Adipocyte (in vitro differentiated cells): ENCODE data around the gene NUP58.

Source experiments
- DNase-seq: peaks from one replicate; pipeline ENCODE4 v3.0.0-alpha.2; 2015; ENCODE audit warnings: low read depth
- H3K27me3 ChIP-seq: replicated peaks from 2 replicates; pipeline ENCODE4 v1.7.0; 2013; ENCODE audit warnings: mild to moderate bottlenecking, low read length, moderate library complexity; ENCODE audit not compliant: control insufficient read depth, insufficient read depth
- H3K36me3 ChIP-seq: 2 replicates; pipeline ENCODE4 v1.7.0; 2013; ENCODE audit warnings: low read length, mild to moderate bottlenecking, moderate library complexity; ENCODE audit not compliant: control insufficient read depth, insufficient read depth, severe bottlenecking
- H3K4me1 ChIP-seq: 2 replicates; pipeline ENCODE4 v1.7.0; 2013; ENCODE audit warnings: mild to moderate bottlenecking, low read length, moderate library complexity; ENCODE audit not compliant: control insufficient read depth, insufficient read depth
- H3K4me3 ChIP-seq: 2 replicates; pipeline ENCODE4 v1.7.0; 2013; ENCODE audit warnings: mild to moderate bottlenecking, low read length, moderate library complexity
- H3K9ac ChIP-seq: 2 replicates; pipeline ENCODE4 v1.7.0; 2013; ENCODE audit warnings: mild to moderate bottlenecking, low read length, moderate library complexity
- H3K9me3 ChIP-seq: 2 replicates; pipeline ENCODE4 v1.7.0; 2013; ENCODE audit warnings: mild to moderate bottlenecking, low read length, moderate library complexity; ENCODE audit not compliant: control insufficient read depth

NUP58 gene

GRCh38 chr13:25379011-25379410, 77.6 kb downstream of the NUP58 start:
- H3K9ac ChIP-seq, result no peak overlapping the region
- peaks cover 37% of the 10 kb centered on the region for H3K27me3 ChIP-seq
- no peaks in the 10 kb centered on the region for H3K4me1 ChIP-seq
- no peak for DNase-seq
- H3K36me3 ChIP-seq, result no peaks in the 10 kb centered on the region
- no peaks in the 10 kb centered on the region for H3K9me3 ChIP-seq
- H3K4me3 ChIP-seq, result no peak overlapping the region

GRCh38 chr13:25380082-25380481, 78.7 kb downstream of the NUP58 start:
- Histone ChIP-seq H3K9me3 (no peaks in the 10 kb centered on the region), H3K4me3 (no peak overlapping the region), H3K36me3 (no peaks in the 10 kb centered on the region), H3K27me3 (peaks cover 27% of the 10 kb centered on the region), H3K9ac (no peak overlapping the region), H3K4me1 (no peaks in the 10 kb centered on the region)
- no peak for DNase-seq

- H3K27me3 ChIP-seq, result peaks cover 23% of the 10 kb centered on the region
- DNase-seq, result no peak
- H3K4me3 ChIP-seq, result no peak overlapping the region
- no peaks in the 10 kb centered on the region for H3K4me1 ChIP-seq
- H3K9ac ChIP-seq, result no peak overlapping the region
- no peaks in the 10 kb centered on the region for H3K9me3 ChIP-seq
- H3K36me3 ChIP-seq, result no peaks in the 10 kb centered on the region
Observed at GRCh38 chr13:25380741-25381324, 79.4 kb downstream of the NUP58 start.

- Histone ChIP-seq H3K4me3 (no peak overlapping the region), H3K9ac (no peak overlapping the region), H3K4me1 (no peaks in the 10 kb centered on the region), H3K9me3 (no peaks in the 10 kb centered on the region), H3K36me3 (no peaks in the 10 kb centered on the region), H3K27me3 (peaks cover 6% of the 10 kb centered on the region)
- no peak for DNase-seq
Observed at GRCh38 chr13:25384758-25385410, 83.5 kb downstream of the NUP58 start.

GRCh38 chr13:25391932-25392331, 90.5 kb downstream of the NUP58 start:
- no peak for DNase-seq
- Histone ChIP-seq H3K4me1 (no peaks in the 10 kb centered on the region), H3K4me3 (no peak overlapping the region), H3K36me3 (no peaks in the 10 kb centered on the region), H3K27me3 (no peaks in the 10 kb centered on the region), H3K9me3 (no peaks in the 10 kb centered on the region), H3K9ac (no peak overlapping the region)
